GM19395 (cell line): ENCODE data around the gene FNIP1.
A peak's percentile ranks its signal among the peaks of the same experiment; 100 is the strongest.
"Not testable (repeated sequence)": the region's sequence is repeated elsewhere in the genome, so short reads cannot be mapped to it uniquely, and the experiment has no call there.

Source experiments
- ATAC-seq: cut with Tn5 transposase; IDR thresholded peaks from one replicate; pipeline ENCODE4 v1.9.1; 2021; ENCODE audit warnings: mild to moderate bottlenecking, moderate library complexity; ENCODE audit not compliant: unreplicated experiment

FNIP1 gene

DNA sequence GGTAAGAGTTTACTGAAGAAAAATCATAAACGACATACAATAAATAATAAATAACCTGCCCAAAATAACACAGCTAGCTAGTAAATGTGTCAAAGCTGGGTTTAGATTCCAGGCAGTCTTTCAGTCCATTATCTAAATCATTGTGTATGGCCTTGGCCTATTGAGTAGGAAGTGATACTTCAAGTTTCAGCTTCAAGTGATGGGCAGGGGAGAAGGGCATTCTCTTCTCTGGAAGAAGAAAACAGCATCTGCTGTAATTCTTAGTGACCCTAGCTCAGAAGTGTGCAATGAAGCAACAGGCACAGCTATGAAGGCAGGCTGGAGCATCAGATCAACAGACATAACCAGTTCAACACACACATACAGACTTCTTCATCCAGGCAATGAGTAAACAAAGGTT is 42.5 kb downstream of the FNIP1 start:
- ATAC-seq, result no peak

DNA sequence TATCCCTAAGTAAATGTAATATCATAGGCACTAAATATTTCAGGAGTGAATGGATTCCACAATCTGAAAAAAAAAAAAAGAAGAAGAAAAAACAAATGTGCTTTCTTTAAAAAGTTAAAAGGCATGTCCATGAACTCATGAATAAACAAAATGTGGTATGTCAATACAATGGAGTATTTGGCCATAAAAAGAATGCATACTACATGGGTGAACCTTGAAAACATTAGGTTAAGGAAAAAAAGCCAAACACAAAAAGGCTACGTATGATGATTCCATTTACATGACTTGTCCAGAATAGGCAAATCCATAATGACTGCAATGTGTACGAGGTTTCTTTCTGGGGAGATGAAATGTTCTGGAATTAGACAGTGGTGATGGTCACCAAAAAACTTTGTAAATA is 45.3 kb downstream of the FNIP1 start:
- ATAC-seq, result no peak

DNA sequence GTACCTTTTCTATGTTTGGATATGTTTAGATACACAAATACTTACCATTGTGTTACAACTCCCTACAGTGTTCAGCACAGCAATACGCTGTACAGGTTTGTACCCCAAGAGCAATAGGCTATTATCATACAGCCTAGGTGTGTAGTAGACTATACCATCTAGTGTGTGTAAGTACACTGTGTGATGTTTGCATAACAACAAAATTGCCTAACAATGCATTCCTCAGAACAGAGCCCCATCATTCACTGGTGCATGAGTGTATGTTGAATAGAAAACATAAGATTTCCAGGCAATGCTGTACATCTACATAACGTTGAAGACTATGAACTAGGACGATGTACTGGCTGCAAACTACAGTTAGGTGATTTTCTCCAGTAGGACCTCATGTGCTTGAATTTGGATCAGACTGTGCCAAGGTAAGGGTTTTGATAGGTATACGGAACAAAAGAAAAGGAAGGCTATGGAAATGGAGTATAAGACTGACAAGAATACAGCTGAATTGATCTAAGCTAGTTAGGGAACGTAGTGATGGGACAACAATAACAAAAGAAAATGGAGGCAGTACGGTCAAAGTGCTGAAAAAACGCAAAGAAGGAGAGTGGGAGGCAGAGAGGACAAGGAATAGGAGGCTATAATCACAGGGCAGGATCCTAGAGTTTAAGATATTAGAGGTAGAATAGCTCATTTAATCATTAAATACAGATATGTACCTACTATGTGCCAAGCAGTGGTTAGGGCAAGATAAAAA is 46.9 kb downstream of the FNIP1 start:
- ATAC-seq, result no peak

DNA sequence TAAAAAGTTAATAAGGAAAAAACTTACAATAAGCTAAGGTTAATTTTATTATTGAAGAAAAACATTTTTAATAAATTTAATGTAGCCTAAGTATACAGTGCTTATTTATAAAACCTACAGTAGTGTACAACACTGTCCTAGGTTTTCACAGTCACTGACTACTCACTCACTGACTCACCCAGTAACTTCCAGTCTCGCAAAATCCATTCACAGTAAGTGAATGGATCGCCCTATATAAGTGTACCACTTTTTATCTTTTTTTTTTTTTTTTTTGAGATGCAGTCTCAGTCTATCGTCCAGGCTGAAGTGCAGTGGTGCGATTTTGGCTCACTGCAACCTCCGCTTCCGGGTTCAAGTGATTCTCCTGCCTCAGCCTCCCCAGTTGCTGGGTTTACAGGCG is 47.7 kb downstream of the FNIP1 start:
- no peak for ATAC-seq

DNA sequence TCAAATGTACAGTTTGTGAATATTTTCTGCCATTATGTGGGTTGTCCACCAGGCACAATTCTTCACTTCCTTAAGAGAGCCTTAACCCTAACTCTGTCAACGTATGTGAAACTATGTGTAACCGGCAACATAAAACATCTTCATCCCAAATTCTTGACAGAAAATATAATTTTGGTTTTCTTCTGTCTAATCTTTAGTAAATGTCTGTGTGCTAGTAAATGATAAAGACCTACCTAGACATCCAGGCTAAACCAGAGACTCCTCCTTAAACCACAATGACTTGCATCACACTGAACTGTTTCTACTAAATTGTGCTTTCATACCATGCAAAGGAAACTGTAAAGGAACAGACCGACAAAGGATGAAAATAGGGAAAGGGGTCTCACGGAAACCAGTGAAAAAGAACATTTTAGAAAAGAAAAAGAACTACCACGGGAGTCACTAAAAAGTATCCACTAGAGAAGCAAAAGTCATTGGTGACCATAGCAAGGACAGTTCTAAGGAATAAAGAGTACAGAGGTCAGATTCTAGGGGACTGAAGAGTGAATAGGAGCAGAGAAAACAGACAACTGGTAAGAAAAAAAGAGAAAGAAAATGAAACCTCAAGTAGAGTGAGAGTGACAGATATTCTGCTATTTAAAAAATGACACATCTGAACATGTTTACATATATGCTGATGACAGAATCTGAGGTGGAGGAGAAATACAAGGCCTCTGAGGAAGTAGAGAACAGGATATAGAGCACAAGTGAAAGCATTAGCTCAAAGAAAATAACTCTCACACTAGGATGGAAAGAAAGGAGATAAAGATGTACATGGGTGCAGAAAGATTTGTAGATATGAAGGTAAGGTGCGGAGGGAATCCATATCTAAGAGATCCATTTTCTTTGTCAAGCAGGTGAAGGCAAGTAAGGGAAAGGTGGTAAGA is 49.4 kb downstream of the FNIP1 start:
- ATAC-seq, result peak; percentile 82

DNA sequence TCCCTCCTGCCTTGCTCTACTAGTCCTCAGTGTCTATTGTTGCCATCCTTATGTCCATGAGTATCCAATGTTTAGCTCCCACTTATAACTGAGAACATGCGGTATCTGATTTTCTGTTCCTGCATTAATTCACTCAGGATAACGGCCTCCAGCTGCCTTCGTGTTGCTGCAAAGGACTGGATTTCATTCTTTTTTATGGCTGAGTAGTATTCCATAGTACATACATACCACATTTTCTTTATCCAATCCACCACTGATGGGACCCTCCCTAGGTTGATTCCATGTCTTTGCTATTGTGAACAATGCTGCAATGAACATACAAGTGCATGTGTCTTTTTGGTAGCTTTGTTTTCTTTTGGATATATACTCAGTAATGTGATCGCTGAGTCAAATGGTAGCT is 50.4 kb downstream of the FNIP1 start:
- no peak for ATAC-seq

DNA sequence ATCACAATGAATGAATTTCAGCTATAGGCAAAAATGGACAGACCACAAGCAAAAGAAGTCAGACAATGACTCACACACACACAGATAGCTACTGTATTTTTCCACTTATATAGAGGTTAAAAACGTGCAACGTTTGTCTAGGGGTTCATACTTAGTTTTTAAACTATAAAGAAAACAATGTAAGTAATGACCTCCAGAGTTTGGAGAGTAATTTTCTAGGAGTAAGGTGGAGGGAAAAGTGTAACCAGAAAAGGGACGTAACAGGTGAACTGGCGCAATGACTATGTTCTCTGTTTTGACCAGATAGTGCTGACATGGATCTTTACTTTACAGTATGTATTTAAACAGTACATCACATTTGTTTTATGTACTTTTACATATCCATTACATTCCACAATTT is 51.1 kb downstream of the FNIP1 start:
- no peak for ATAC-seq

DNA sequence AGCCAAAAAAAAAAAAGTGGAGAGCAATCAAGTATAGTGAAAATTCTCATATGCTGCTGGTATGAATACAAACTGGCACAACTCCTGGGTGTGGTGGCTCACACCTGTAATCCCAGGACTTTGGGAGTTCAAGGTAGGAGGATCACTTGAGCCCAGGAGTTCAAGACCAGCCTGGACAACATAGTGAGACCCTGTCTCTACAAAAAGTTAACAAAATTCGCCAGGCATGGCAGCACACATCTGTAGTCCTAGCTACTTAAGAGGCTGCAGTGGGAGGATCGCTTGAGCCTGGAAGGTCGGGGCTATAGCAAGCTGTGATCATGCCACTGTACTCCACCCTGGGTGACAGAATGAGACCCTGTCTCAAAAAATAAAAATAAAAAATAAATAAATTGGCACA is 51.7 kb downstream of the FNIP1 start:
- ATAC-seq, result no peak

DNA sequence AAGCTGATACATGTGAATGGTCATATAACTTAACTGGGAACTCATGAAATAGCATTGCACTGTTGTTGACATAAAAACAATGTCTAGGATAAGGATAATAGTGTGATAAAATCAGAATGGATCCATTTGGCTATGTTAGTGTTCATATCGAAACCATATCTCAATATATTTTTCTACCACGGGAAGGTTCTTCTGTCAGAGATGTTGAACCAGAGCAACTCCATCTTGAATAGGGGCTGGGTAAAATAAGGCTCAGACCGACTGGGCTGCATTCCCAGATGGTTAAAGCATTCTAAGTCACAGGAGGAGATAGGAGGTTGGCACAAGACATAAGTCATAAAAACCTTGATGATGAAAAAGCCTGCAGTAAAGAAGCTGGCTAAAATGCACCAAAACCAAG is 56.3 kb downstream of the FNIP1 start:
- ATAC-seq, result no peak

DNA sequence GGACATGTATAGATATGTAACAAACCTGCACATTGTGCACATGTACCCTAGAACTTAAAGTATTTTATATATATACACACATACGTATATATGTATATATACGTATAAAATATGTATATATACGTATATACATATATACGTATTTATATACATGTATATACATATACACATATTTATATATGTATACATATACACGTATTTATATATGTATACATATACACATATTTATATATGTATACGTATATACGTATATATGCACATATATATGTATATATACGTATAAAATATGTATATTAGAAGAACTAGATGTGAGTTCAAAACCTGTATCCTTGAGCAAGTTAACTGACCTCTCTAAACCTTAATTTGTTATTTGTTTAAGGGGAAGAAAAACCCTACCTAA is 61.4 kb downstream of the FNIP1 start:
- ATAC-seq, result no peak

DNA sequence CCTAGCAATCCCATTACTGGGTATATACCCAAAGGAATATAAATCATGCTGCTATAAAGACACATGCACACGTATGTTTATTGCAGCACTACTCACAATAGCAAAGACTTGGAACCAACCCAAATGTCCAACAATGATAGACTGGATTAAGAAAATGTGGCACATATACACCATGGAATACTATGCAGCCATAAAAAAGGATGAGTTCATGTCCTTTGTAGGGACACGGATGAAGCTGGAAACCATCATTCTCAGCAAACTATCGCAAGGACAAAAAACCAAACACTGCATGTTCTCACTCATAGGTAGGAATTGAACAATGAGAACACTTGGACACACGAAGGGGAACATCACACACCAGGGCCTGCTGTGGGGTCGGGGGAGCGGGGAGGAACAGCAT is 61.9 kb downstream of the FNIP1 start:
- ATAC-seq, result not testable (repeated sequence)

DNA sequence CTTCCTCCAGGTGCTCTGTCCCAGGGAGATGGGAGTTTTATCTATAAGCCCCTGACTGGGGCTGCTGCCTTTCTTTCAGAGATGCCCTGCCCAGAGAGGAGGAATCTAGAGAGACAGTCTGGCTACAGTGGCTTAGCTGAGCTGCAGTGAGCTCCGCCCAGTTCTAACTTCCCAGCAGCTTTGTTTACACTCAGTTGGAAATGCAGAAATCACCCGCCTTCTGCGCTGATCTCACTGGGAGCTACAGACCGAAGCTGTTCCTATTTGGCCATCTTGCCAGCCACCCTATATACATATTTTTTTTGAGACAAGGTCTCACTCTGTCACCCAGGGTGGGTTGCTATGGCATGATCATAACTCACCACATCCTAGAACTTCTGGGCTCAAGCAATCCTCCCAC is 67.5 kb downstream of the FNIP1 start:
- ATAC-seq, result not testable (repeated sequence)

DNA sequence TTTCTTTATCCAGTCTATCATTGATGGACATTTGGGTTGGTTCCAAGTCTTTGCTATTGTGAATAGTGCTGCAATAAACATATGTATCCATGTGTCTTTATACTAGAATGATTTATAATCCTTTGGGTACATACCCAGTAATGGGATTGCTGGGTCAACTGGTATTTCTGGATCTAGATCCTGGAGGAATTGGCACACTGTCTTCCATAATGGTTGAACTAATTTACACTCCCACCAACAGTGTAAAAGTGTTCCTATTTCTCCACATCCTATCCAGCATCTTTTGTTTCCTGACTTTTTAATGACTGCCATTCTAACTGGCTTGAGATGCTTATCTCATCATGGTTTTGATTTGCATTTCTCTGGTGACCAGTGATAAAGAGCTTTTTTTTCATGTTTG is 72.7 kb downstream of the FNIP1 start:
- ATAC-seq, result not testable (repeated sequence)

DNA sequence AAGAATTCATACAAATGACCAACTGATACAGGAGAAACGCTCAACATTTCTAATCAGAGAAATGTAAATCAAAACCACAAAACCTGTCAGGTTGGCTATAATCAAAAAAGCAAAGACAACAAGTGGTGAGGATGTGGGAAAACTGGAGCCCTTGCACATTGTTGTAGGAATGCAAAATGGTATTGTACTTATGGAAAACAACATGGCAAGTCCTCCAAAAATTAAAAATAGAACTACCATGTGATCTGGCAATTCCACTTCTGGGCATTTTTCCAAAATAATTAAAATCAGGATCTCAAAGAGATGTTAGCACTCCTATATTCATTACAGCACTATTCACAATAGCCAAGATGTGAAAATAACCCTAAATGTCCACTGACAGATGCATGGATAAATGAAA is 76.1 kb downstream of the FNIP1 start:
- no peak for ATAC-seq

DNA sequence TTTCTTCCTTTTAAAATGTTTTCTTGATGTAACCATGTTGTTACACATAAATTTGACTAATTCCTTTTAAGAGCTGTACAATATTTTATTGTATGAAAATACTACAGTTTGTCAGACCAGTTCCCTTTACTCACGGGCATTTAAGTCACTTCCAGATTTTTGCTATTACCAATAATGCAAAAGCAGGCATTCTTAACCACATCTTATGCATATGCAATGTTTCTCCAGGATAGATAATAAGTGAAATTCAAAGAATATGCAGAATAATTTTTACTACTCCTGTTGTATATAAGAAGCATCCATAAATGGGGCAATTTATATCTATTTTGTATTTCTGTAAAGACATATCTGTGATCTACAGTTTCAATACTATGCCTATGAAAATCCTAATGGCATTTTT is 77.3 kb downstream of the FNIP1 start:
- no peak for ATAC-seq

DNA sequence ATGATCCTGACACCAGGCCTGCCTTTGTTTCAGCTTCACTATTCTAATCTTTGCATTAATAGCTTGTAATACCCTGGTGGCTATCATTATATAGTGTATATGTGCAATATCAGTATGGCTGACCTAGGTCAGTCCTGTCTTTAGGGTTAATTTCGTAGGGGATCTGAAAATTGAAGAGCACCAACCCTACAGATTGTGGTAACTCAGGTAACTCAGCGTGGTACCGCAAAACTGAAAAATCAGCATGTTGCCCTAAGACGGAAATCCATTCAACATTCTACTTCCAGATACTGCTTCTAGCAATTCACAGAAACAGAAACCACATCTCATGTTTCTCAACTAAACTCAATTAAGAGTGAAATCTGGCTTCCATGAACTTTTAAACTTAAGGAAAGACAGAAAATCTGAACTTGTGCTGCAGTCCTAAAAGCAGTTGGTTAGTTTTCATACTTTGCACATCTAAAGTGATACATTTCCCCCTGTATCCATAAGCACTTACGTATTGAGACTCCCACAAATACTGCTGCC is 78.3 kb downstream of the FNIP1 start:
- ATAC-seq, result no peak

DNA sequence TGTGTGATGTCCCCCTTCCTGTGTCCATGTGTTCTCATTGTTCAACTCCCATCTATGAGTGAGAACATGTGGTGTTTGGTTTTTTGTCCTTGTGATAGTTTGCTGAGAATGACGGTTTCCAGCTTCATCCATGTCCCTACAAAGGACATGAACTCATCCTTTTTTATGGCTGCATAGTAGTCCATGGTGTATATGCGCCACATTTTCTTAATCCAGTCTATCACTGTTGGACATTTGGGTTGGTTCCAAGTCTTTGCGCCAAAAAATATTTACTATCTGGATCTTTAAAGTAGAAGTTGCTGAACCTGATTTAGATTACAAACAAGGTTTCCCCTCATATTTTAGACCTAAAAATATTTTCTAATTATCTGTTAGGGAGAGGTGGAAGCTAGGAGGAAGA is 79.7 kb downstream of the FNIP1 start:
- not testable (repeated sequence) for ATAC-seq

DNA sequence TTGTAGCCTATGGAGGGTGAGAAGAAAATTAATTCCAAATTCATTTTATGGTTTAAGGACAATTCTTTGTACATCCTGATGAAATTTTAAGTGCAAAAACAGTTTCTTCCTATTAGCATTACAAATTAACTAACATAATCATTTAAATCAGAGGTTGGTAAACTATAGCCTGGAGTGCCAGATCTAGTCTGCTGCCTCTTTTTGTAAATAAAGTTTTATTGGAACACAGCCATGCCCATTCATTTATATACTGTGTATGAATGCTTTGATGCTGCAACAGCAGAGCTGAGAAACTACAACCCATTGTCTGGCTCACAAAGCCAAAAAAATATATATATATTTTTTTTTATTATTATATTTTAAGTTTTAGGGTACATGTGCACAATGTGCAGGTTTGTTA is 80.2 kb downstream of the FNIP1 start:
- no peak for ATAC-seq

DNA sequence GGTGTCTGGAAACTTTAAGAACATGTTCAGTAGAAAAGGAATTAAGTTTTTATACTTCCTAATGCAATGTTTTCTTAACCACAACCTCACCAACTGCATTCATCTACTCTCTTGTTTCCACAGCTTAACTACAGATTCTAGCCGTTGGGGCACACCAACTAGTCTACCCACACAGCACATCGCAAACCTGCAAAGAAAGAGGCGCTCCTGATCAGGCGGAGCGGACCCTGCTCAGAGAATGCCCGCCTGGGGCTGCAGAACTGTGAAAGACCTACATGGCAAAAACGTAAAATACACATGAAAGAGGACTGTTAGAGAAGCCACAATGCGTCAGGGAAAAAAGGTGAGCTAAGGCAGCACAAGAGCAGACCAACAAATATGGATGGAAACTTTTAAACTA is 86.4 kb downstream of the FNIP1 start:
- no peak for ATAC-seq

DNA sequence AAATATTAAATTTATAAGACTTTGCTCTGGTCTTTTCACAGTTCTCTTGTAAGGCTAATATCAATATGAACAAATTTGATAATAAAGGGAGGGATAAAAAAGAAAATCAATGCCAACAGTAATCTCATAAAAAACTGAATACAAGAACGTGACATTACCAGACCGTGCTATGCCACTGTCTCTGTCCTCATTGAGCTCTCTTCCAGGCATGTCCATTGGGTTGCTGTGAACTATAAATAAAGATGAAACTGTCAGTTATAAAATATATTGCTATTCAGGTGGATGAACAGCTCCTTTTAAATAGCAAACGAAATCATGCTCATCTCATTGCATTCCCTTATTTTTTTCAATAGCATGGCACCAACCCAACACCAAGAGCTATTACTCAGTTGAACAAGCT is 87.8 kb downstream of the FNIP1 start:
- no peak for ATAC-seq

DNA sequence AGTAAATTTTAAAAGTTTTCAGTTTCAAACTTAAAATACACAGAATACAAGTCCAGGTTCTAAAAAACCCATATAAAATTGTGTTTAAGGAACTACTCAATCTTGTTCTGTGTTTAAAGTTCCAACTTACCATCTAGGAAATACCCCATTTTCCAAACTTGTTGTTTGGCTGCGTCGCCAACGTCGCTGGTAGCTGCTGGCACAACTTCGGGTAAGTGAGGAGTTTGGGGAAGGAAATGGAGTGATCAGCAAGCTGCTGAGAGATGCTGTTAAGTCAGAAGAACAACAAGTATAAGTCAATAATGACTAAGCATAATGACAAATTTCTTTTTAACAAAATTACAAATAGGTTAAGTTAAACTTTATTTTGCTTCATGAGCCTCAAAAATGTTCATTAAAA is 90.5 kb downstream of the FNIP1 start:
- no peak for ATAC-seq

DNA sequence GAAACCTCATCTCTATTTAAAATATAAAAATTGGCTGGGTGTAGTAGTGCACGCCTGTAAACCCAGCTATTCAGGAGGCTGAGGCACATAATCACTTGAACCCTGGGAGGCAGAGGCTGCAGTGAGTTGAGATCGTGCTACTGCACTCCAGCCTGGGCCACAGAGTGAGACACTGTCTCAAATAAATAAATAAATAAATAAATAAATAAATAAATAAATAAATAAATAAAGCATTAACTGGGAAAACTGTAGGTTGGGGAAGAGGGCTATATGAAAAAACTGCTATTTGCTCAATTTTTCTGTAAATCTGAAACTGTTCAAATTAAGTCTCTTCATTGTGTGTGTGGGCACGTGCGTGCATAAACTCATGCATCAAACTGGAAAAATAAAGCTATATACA is 101.9 kb downstream of the FNIP1 start:
- ATAC-seq, result no peak
